Activated CD8-positive, alpha-beta memory T cell treated with anti-CD3 and anti-CD28 coated beads, Interleukin-2, amount 10 ng/mL, durations not matched to agents 7 days and 5 days (primary cell): ENCODE data around the gene LRRN3. TPM values are rescaled to one million over a fixed set of nuclear protein-coding genes. Genes with fewer than 3 reads are reported as not detected.

Experiments
- ATAC-seq: fragments of 150-1000 bp; cut with Tn5 transposase; one replicate; pipeline ENCODE4 v1.10.0; 2021; ENCODE audit warnings: moderate library complexity
- CTCF ChIA-PET: fragments of 350-600 bp; sonication (Branson Sonifier 250); formaldehyde crosslinking; loops from one replicate; lab custom pipeline; 2021; ENCODE audit warnings: antibody characterized with exemption; lab: Charles Lee
- DNase-seq: peaks from one replicate; pipeline ENCODE4 v3.0.0-alpha.2; 2020
- H3K27ac Mint-ChIP-seq: one replicate; pipeline ENCODE4 v1.8.0; 2021; ENCODE audit warnings: mild to moderate bottlenecking, mixed read lengths
- H3K27me3 Mint-ChIP-seq: one replicate; pipeline ENCODE4 v1.8.0; 2021; ENCODE audit warnings: mixed read lengths
- H3K36me3 Mint-ChIP-seq: one replicate; pipeline ENCODE4 v1.8.0; 2021; ENCODE audit warnings: mild to moderate bottlenecking, mixed read lengths
- H3K4me1 Mint-ChIP-seq: one replicate; pipeline ENCODE4 v1.8.0; 2021; ENCODE audit warnings: mixed read lengths
- H3K4me3 Mint-ChIP-seq: one replicate; pipeline ENCODE4 v1.8.0; 2021; ENCODE audit warnings: mild to moderate bottlenecking, moderate library complexity, mixed read lengths
- H3K9me3 Mint-ChIP-seq: one replicate; pipeline ENCODE4 v1.8.0; 2022; ENCODE audit warnings: low read depth, mixed read lengths
- total RNA-seq, 2 experiments: library from RNA; stranded (reverse); gene quantifications; one replicate each; pipeline ENCODE4 v1.2.3, GENCODE V29; 2021

Gene LRRN3
- total RNA-seq, 2 experiments from 2014 or later, result 82.3 to 154 TPM

GRCh38 chr7:111083413-111083812, 7.5 kb upstream of the LRRN3 start:
- DNase-seq (peak; percentile 85), ATAC-seq (peak; percentile 84)
- H3K27ac Mint-ChIP-seq, result peak overlapping the region; percentile 97
- peaks cover 5% of the 10 kb centered on the region for H3K9me3 Mint-ChIP-seq
- CTCF ChIA-PET, result interaction anchor here (0.7 to 2.4 kb wide), 9 partner anchors 8 to 73 kb away, joined by 3 to 8 read pairs (median 5); no protein-coding TSS in a partner anchor
- H3K4me1 Mint-ChIP-seq, result peaks cover 80% of the 10 kb centered on the region
- H3K36me3 Mint-ChIP-seq, result peaks cover 25% of the 10 kb centered on the region
- H3K4me3 Mint-ChIP-seq, result peak overlapping the region; percentile 42
- no peaks in the 10 kb centered on the region for H3K27me3 Mint-ChIP-seq

GRCh38 chr7:111085356-111085755, 5.6 kb upstream of the LRRN3 start:
- Mint-ChIP-seq H3K4me3 (no peak overlapping the region), H3K27me3 (no peaks in the 10 kb centered on the region), H3K27ac (peak overlapping the region; percentile 97), H3K4me1 (peaks cover 84% of the 10 kb centered on the region), H3K36me3 (peaks cover 20% of the 10 kb centered on the region), H3K9me3 (peaks cover 3% of the 10 kb centered on the region)
- CTCF ChIA-PET, result interaction anchor here (0.6 to 3.6 kb wide), 2 partner anchors 12 to 56 kb away, joined by 3 to 13 read pairs; no protein-coding TSS in a partner anchor
- ATAC-seq, result no peak
- DNase-seq, result no peak

- no peaks in the 10 kb centered on the region for H3K27me3 Mint-ChIP-seq
- H3K27ac Mint-ChIP-seq, result peak overlapping the region; percentile 91
- no peak overlapping the region for H3K4me3 Mint-ChIP-seq
- ATAC-seq, result peak; percentile 20
- H3K4me1 Mint-ChIP-seq, result peaks cover 79% of the 10 kb centered on the region
- peaks cover 23% of the 10 kb centered on the region for H3K36me3 Mint-ChIP-seq
- CTCF ChIA-PET, result interaction anchor here (0.9 to 3.6 kb wide), 5 partner anchors 10 to 60 kb away, joined by 3 to 13 read pairs (median 8); no protein-coding TSS in a partner anchor
- no peak for DNase-seq
- peaks cover 3% of the 10 kb centered on the region for H3K9me3 Mint-ChIP-seq
Measured at GRCh38 chr7:111086532-111086931, 4.4 kb upstream of the LRRN3 start.

GRCh38 chr7:111088328-111088727, 2.6 kb upstream of the LRRN3 start:
- H3K27me3 Mint-ChIP-seq, result no peaks in the 10 kb centered on the region
- peaks cover 37% of the 10 kb centered on the region for H3K36me3 Mint-ChIP-seq
- ATAC-seq (no peak), DNase-seq (no peak)
- peak overlapping the region; percentile 88 for H3K27ac Mint-ChIP-seq
- peaks cover 3% of the 10 kb centered on the region for H3K9me3 Mint-ChIP-seq
- peak overlapping the region; percentile 25 for H3K4me3 Mint-ChIP-seq
- H3K4me1 Mint-ChIP-seq, result peaks cover 72% of the 10 kb centered on the region
- CTCF ChIA-PET, result interaction anchor here (2.3 kb wide), 1 partner anchor 11 kb away, joined by 8 read pairs; no protein-coding TSS in a partner anchor

GRCh38 chr7:111089822-111090426, 1.0 kb upstream of the LRRN3 start:
- DNase-seq (no peak), ATAC-seq (no peak)
- Mint-ChIP-seq H3K27ac (peak overlapping the region; percentile 36), H3K4me1 (peaks cover 66% of the 10 kb centered on the region), H3K36me3 (peaks cover 48% of the 10 kb centered on the region), H3K9me3 (peaks cover 3% of the 10 kb centered on the region), H3K4me3 (peak overlapping the region; percentile 91), H3K27me3 (no peaks in the 10 kb centered on the region)
- CTCF ChIA-PET, result interaction anchor here (0.7 kb wide), 3 partner anchors 17 to 189 kb away, joined by 3 read pairs; no protein-coding TSS in a partner anchor

- peak overlapping the region; percentile 91 for H3K4me3 Mint-ChIP-seq
- peak; percentile 10 for ATAC-seq
Measured at GRCh38 chr7:111091593-111092358, 849 bp downstream of the LRRN3 start.

GRCh38 chr7:111092406-111093236, 1.7 kb downstream of the LRRN3 start:
- Mint-ChIP-seq H3K4me3 (peak overlapping the region; percentile 91), H3K36me3 (peaks cover 53% of the 10 kb centered on the region), H3K27me3 (no peaks in the 10 kb centered on the region), H3K27ac (peak overlapping the region; percentile 87), H3K9me3 (no peaks in the 10 kb centered on the region), H3K4me1 (peaks cover 58% of the 10 kb centered on the region)
- peak; percentile 10 for ATAC-seq
- no peak for DNase-seq
- CTCF ChIA-PET, result interaction anchor here (0.8 to 3.9 kb wide), 6 partner anchors 9 to 115 kb away, joined by 3 to 18 read pairs (median 4); no protein-coding TSS in a partner anchor

More at GRCh38 chr7:111091593-111092358, 849 bp downstream of the LRRN3 start:
- peaks cover 48% of the 10 kb centered on the region for H3K36me3 Mint-ChIP-seq
- H3K4me1 Mint-ChIP-seq, result peaks cover 60% of the 10 kb centered on the region
- no peaks in the 10 kb centered on the region for H3K9me3 Mint-ChIP-seq
- CTCF ChIA-PET, result interaction anchor here (0.6 to 3.9 kb wide), 6 partner anchors 9 to 80 kb away, joined by 3 to 18 read pairs (median 4); no protein-coding TSS in a partner anchor
- no peak for DNase-seq
- H3K27ac Mint-ChIP-seq, result peak overlapping the region; percentile 87
- H3K27me3 Mint-ChIP-seq, result no peaks in the 10 kb centered on the region

- H3K9me3 Mint-ChIP-seq, result no peaks in the 10 kb centered on the region
- H3K4me1 Mint-ChIP-seq, result peaks cover 56% of the 10 kb centered on the region
- peaks cover 59% of the 10 kb centered on the region for H3K36me3 Mint-ChIP-seq
- no peak for DNase-seq
- no peak for ATAC-seq
- no peaks in the 10 kb centered on the region for H3K27me3 Mint-ChIP-seq
- H3K4me3 Mint-ChIP-seq, result peak overlapping the region; percentile 91
- CTCF ChIA-PET, result interaction anchor here (1.2 to 3.9 kb wide), 5 partner anchors 10 to 151 kb away, joined by 3 to 18 read pairs (median 4); no protein-coding TSS in a partner anchor
- H3K27ac Mint-ChIP-seq, result peak overlapping the region; percentile 87
Measured at GRCh38 chr7:111093496-111093895, 2.6 kb downstream of the LRRN3 start.

GRCh38 chr7:111094419-111094818, 3.5 kb downstream of the LRRN3 start:
- peak overlapping the region; percentile 87 for H3K27ac Mint-ChIP-seq
- DNase-seq, result no peak
- peaks cover 58% of the 10 kb centered on the region for H3K4me1 Mint-ChIP-seq
- H3K36me3 Mint-ChIP-seq, result peaks cover 66% of the 10 kb centered on the region
- CTCF ChIA-PET, result interaction anchor here (1.0 to 3.9 kb wide), 5 partner anchors 11 to 152 kb away, joined by 3 to 18 read pairs (median 4); no protein-coding TSS in a partner anchor
- no peak for ATAC-seq
- H3K4me3 Mint-ChIP-seq, result peak overlapping the region; percentile 91
- H3K9me3 Mint-ChIP-seq, result no peaks in the 10 kb centered on the region
- H3K27me3 Mint-ChIP-seq, result no peaks in the 10 kb centered on the region

- H3K27ac Mint-ChIP-seq, result peak overlapping the region; percentile 46
- no peak for ATAC-seq
- H3K36me3 Mint-ChIP-seq, result peaks cover 74% of the 10 kb centered on the region
- no peaks in the 10 kb centered on the region for H3K27me3 Mint-ChIP-seq
- DNase-seq, result no peak
- CTCF ChIA-PET, result interaction anchor here (0.6 kb wide), 1 partner anchor 12 kb away, joined by 3 read pairs; no protein-coding TSS in a partner anchor
- H3K4me3 Mint-ChIP-seq, result peak overlapping the region; percentile 91
- peaks cover 57% of the 10 kb centered on the region for H3K4me1 Mint-ChIP-seq
- no peaks in the 10 kb centered on the region for H3K9me3 Mint-ChIP-seq
Measured at GRCh38 chr7:111096997-111097396, 6.1 kb downstream of the LRRN3 start.

GRCh38 chr7:111098011-111098925, 7.3 kb downstream of the LRRN3 start:
- peak overlapping the region; percentile 75 for H3K4me3 Mint-ChIP-seq
- H3K27ac Mint-ChIP-seq, result peak overlapping the region; percentile 75
- ATAC-seq, result peak; percentile 87
- peak; percentile 78 for DNase-seq
- H3K27me3 Mint-ChIP-seq, result no peaks in the 10 kb centered on the region
- CTCF ChIA-PET, result interaction anchor here (0.6 to 2.0 kb wide), 22 partner anchors 10 to 1007 kb away, joined by 3 to 10 read pairs (median 3); partner anchors contain the start of gene IMMP2L
- H3K36me3 Mint-ChIP-seq, result peaks cover 70% of the 10 kb centered on the region
- no peaks in the 10 kb centered on the region for H3K9me3 Mint-ChIP-seq
- H3K4me1 Mint-ChIP-seq, result peaks cover 58% of the 10 kb centered on the region
